GM23248 (cell line): ENCODE measurements around the gene HYKK. TPM values are rescaled to one million over a fixed set of nuclear protein-coding genes. Genes with fewer than 3 reads are reported as not detected.

Experiments used
- DNase-seq: peaks from one replicate; pipeline ENCODE4 v3.0.0-alpha.2; 2015
- H2AFZ ChIP-seq: fragments of 200-600 bp; sonication (generic); 2 replicates; pipeline ENCODE4 v1.6.1; 2016; ENCODE audit warnings: antibody characterized with exemption
- H3F3A ChIP-seq: fragments of 200-600 bp; sonication (generic); 2 replicates; pipeline ENCODE4 v1.6.1; 2016; ENCODE audit warnings: mild to moderate bottlenecking, antibody characterized with exemption, mixed run types; ENCODE audit not compliant: insufficient read depth
- H3K27ac ChIP-seq: fragments of 200-600 bp; sonication (generic); 2 replicates; pipeline ENCODE4 v1.5.1; 2016; ENCODE audit warnings: mild to moderate bottlenecking
- H3K27me3 ChIP-seq: fragments of 200-600 bp; sonication (generic); replicated peaks from 2 replicates; pipeline ENCODE4 v1.6.1; 2016; ENCODE audit warnings: mild to moderate bottlenecking; ENCODE audit not compliant: insufficient read depth
- H3K36me3 ChIP-seq: fragments of 200-600 bp; sonication (generic); 2 replicates; pipeline ENCODE4 v1.6.1; 2016; ENCODE audit warnings: low read depth, mild to moderate bottlenecking
- H3K4me1 ChIP-seq: fragments of 200-600 bp; sonication (generic); 2 replicates; pipeline ENCODE4 v1.6.1; 2016; ENCODE audit warnings: mild to moderate bottlenecking; ENCODE audit not compliant: insufficient read depth
- H3K4me2 ChIP-seq: fragments of 200-600 bp; sonication (generic); one replicate; pipeline ENCODE4 v1.6.1; 2016; ENCODE audit warnings: mild to moderate bottlenecking; ENCODE audit not compliant: unreplicated experiment
- H3K4me3 ChIP-seq: fragments of 200-600 bp; sonication (generic); 2 replicates; pipeline ENCODE4 v1.5.1; 2016; ENCODE audit warnings: mild to moderate bottlenecking
- H3K79me2 ChIP-seq: fragments of 200-600 bp; sonication (generic); 2 replicates; pipeline ENCODE4 v1.6.1; 2016; ENCODE audit warnings: mild to moderate bottlenecking; ENCODE audit not compliant: insufficient read depth
- H3K9ac ChIP-seq: fragments of 200-600 bp; sonication (generic); 2 replicates; pipeline ENCODE4 v1.6.1; 2016; ENCODE audit warnings: mild to moderate bottlenecking
- H3K9me2 ChIP-seq: fragments of 200-600 bp; sonication (generic); 2 replicates; pipeline ENCODE4 v1.6.1; 2016; ENCODE audit warnings: mixed run types, mild to moderate bottlenecking, moderate library complexity; ENCODE audit not compliant: insufficient read depth
- H3K9me3 ChIP-seq: fragments of 200-600 bp; sonication (generic); one replicate; pipeline ENCODE4 v1.6.1; 2017; ENCODE audit warnings: low read depth
- H4K20me1 ChIP-seq: fragments of 200-600 bp; sonication (generic); 2 replicates; pipeline ENCODE4 v1.6.0; 2016; ENCODE audit not compliant: insufficient read depth
- EZH2 ChIP-seq: fragments of 200-600 bp; sonication (generic); IDR thresholded peaks from 2 replicates; pipeline ENCODE4 v1.6.1; 2018; ENCODE audit warnings: antibody characterized with exemption, mild to moderate bottlenecking; ENCODE audit not compliant: insufficient read depth, poor library complexity, severe bottlenecking
- EZH2phosphoT487 ChIP-seq: fragments of 200-600 bp; sonication (generic); IDR thresholded peaks from 2 replicates; pipeline ENCODE4 v1.6.1; 2018; ENCODE audit warnings: antibody characterized with exemption, moderate library complexity, mild to moderate bottlenecking, low read depth; ENCODE audit not compliant: insufficient read depth
- WGBS, 2 experiments: methylation state at CpG; one replicate each; pipeline ENCODE4 v1.1.6; 2015 to 2017; ENCODE audit warnings: low lambda C conversion rate in 2 of 2, low coverage in 1 of 2; ENCODE audit errors: missing lambda C conversion rate in 2 of 2; 5-methylcytosine and 5-hydroxymethylcytosine counted together
- in situ Hi-C: fragments of 300-500 bp; cut with MboI; formaldehyde crosslinking; loops from 2 replicates; pipeline ENCODE4 v1.15.0; 2020
- polyA plus RNA-seq: library from polyadenylated mRNA; unstranded; fragments of >200 nt; fragmentation: Nextera tagmentation; extraction: Ambion mirVana; gene quantifications from 2 replicates; pipeline ENCODE4 v1.2.1, GENCODE V29; 2016
- total RNA-seq: library from RNA; depleted of rRNA; stranded (reverse); fragments of >200 nt; shearing (Covaris generic); gene quantifications from 2 replicates; pipeline ENCODE4 v1.2.3, GENCODE V29; 2014

HYKK gene
- total and polyA plus RNA-seq, 2 experiments from 2014 or later = 2.4 to 3.9 TPM

DNA sequence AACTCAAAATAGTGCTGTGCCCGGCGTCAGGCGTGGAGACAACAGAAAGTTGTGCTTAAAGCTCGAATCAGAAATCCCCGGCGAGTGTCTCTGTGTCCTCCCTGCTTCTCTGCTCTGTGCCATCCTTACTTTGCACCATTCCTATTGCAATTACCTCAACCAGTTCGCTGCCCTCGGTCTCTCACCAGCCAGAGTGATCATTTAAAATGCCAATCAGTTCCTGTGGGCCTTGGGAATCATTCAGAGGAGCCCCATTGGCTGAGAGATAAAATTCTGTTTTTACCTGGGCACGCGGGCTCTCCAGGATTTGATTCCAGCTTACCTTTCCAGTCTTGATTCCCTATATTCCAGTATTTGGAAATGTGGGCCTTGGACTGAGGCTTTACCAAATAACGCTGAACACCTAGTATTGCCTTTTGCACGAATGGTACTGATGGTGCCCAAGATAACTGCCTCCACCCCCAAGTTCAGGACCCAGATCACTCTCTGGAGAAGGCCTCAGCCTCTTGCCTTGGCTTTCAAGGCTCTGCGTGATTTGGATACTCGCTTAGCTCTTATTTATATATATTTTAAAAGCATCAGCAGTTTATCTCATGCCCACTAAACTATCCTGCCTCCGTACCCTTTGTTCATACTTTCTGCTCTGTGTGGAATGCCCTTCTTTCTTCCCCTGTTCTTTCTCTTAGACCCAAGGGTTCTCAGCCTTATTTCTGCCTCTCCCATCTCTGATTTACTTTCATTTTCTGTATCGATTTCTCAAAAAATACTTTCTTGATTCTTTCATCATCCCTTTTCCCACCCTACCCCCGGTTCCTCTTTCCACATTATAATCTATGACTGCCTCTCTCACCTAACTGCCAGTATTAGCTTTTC is 33.7 kb downstream of the HYKK start:
- WGBS, 2 experiments = 2 to 3% methylated on average over 15 to 17 of the region's 17 CpGs
- no peaks in the 10 kb centered on the region for H4K20me1 ChIP-seq
- peak overlapping the region; percentile 86 for H3K4me2 ChIP-seq
- peaks cover 47% of the 10 kb centered on the region for H3K79me2 ChIP-seq
- peaks cover 28% of the 10 kb centered on the region for H3K36me3 ChIP-seq
- peak overlapping the region; percentile 81 for H3K27ac ChIP-seq
- H3K9me2 ChIP-seq = no peaks in the 10 kb centered on the region
- H3K9ac ChIP-seq = peak overlapping the region; percentile 89
- TF ChIP-seq EZH2phosphoT487 (no peak), EZH2 (no peak)
- peak; percentile 45 for DNase-seq
- peak overlapping the region; percentile 84 for H3K4me3 ChIP-seq
- H3K4me1 ChIP-seq = peaks cover 9% of the 10 kb centered on the region
- H3K27me3 ChIP-seq = no peaks in the 10 kb centered on the region
- H2AFZ ChIP-seq = peak overlapping the region; percentile 84
- no peaks in the 10 kb centered on the region for H3K9me3 ChIP-seq
- H3F3A ChIP-seq = no peaks in the 10 kb centered on the region
- in situ Hi-C loops = no loop called here

DNA sequence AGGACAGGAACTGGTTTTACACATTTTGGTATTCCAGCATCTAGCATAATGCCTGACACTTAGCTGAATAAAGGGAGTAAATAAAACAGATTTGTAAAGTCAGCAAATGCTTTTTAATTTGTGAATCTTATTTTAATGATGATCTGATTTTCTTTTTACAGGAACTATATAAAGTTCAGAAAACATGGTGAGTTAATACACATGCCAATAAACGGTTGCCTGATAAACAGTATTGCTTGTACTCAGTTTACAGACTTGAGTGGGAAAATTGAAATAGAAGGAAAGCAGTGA is 34.3 kb downstream of the HYKK start:
- peaks cover 34% of the 10 kb centered on the region for H3K36me3 ChIP-seq
- H3K4me3 ChIP-seq = peak overlapping the region; percentile 84
- peak overlapping the region; percentile 81 for H3K27ac ChIP-seq
- H2AFZ ChIP-seq = peak overlapping the region; percentile 84
- no peaks in the 10 kb centered on the region for H4K20me1 ChIP-seq
- no peaks in the 10 kb centered on the region for H3K9me2 ChIP-seq
- H3K27me3 ChIP-seq = no peaks in the 10 kb centered on the region
- H3K4me1 ChIP-seq = peaks cover 9% of the 10 kb centered on the region
- H3F3A ChIP-seq = no peaks in the 10 kb centered on the region
- H3K79me2 ChIP-seq = peaks cover 47% of the 10 kb centered on the region
- H3K9me3 ChIP-seq = no peaks in the 10 kb centered on the region
- no peak for DNase-seq
- TF ChIP-seq EZH2phosphoT487 (no peak), EZH2 (no peak)
- 0 to 6% methylated on average over 1 of the region's 1 CpG for WGBS, 2 experiments
- H3K4me2 ChIP-seq = peak overlapping the region; percentile 86
- H3K9ac ChIP-seq = peak overlapping the region; percentile 89
- in situ Hi-C loops = no loop called here

GRCh38 chr15:78542647-78543046 is 35.3 kb downstream of the HYKK start:
- in situ Hi-C loops = no loop called here
- peaks cover 44% of the 10 kb centered on the region for H3K36me3 ChIP-seq
- no peaks in the 10 kb centered on the region for H4K20me1 ChIP-seq
- H3K4me1 ChIP-seq = peaks cover 9% of the 10 kb centered on the region
- no peak overlapping the region for H3K4me2 ChIP-seq
- H3F3A ChIP-seq = no peaks in the 10 kb centered on the region
- no peak overlapping the region for H2AFZ ChIP-seq
- H3K79me2 ChIP-seq = peaks cover 47% of the 10 kb centered on the region
- TF ChIP-seq EZH2phosphoT487 (no peak), EZH2 (no peak)
- 97 to 99% methylated on average over 3 of the region's 3 CpGs for WGBS, 2 experiments
- no peak overlapping the region for H3K4me3 ChIP-seq
- H3K27ac ChIP-seq = no peak overlapping the region
- H3K9me3 ChIP-seq = no peaks in the 10 kb centered on the region
- no peaks in the 10 kb centered on the region for H3K9me2 ChIP-seq
- DNase-seq = no peak
- H3K27me3 ChIP-seq = no peaks in the 10 kb centered on the region
- no peak overlapping the region for H3K9ac ChIP-seq

GRCh38 chr15:78550194-78550593 is 42.8 kb downstream of the HYKK start:
- TF ChIP-seq EZH2 = no peak
- no peak for TF ChIP-seq EZH2phosphoT487
- Histone ChIP-seq H3K9ac (no peak overlapping the region), H3K36me3 (peaks cover 42% of the 10 kb centered on the region), H3K79me2 (peaks cover 5% of the 10 kb centered on the region; the same call in 1 of the 2 replicates), H3K9me3 (no peaks in the 10 kb centered on the region), H3K9me2 (no peaks in the 10 kb centered on the region), H3K27ac (no peak overlapping the region), H3K4me3 (no peak overlapping the region), H3K4me2 (no peak overlapping the region), H2AFZ (no peak overlapping the region), H4K20me1 (no peaks in the 10 kb centered on the region), H3K27me3 (no peaks in the 10 kb centered on the region), H3K4me1 (no peaks in the 10 kb centered on the region), H3F3A (peaks cover 9% of the 10 kb centered on the region; the same call in 1 of the 2 replicates)
- no peak for DNase-seq
- 73 to 76% methylated on average over 6 of the region's 6 CpGs for WGBS, 2 experiments
- in situ Hi-C loops = no loop called here
